K562 (cell line): ENCODE data around the gene PPM1E. TPM values are rescaled to one million over a fixed set of nuclear protein-coding genes. Genes with fewer than 3 reads are reported as not detected.

Experiments
- ATAC-seq: fragments of 200-7000 bp; cut with Tn5 transposase; 3 replicates; pipeline ENCODE4 v1.9.1; 2020; ENCODE audit warnings: moderate library complexity
- BruUV-seq: library from RNA; stranded (reverse); fragments of 400-500 nt; replicated peaks from 2 replicates; lab custom pipeline; 2021; lab: Mats Ljungman, UMichigan
- CTCF ChIA-PET: fragments of 300-600 bp; formaldehyde crosslinking; extraction: SDS; loops from one replicate; lab custom pipeline; 2021; ENCODE audit warnings: low intra/inter-chr PET ratio; lab: Yijun Ruan, JAX
- POLR2A ChIA-PET: fragments of 300-600, 350-650 bp; sonication (Branson Sonifier 250); formaldehyde crosslinking; extraction: SDS; loops from one replicate; lab custom pipeline; 2021; ENCODE audit warnings: antibody characterized with exemption, inconsistent platforms; lab: Yijun Ruan, JAX
- DNase-seq, 4 experiments: peaks; one replicate each; pipeline versions ENCODE4 v3.0.0 to v3.0.0-alpha.2; 2011 to 2018; ENCODE audit warnings: low spot score in 3 of 4, mixed read lengths in 3 of 4; ENCODE audit errors: extremely low read depth in 1 of 4
- FAIRE-seq: peaks from 2 replicates; lab custom pipeline; 2011; peaks lifted over from hg19 to GRCh38; lab: Jason Lieb, UNC
- H2AFZ ChIP-seq: 2 replicates; pipeline ENCODE4 v1.6.0; 2011; ENCODE audit warnings: low read depth, low read length, control low read depth, inconsistent platforms
- H3K27ac ChIP-seq: fragments of 200-600 bp; 3 replicates; pipeline ENCODE4 v1.8.0; 2011; ENCODE audit warnings: low read depth, mild to moderate bottlenecking, control low read depth, inconsistent platforms, low read length, moderate library complexity, mixed read lengths; ENCODE audit errors: extremely low read depth
- H3K27me3 ChIP-seq, 2 experiments: fragments of 300-600 bp in 1 of 2; 2 replicates in 1 of 2; 3 replicates in 1 of 2; pipeline versions ENCODE4 v1.6.0 to v1.8.0; 2011; ENCODE audit warnings: inconsistent platforms in 2 of 2, low read length in 2 of 2, mild to moderate bottlenecking in 1 of 2, mixed read lengths in 1 of 2, moderate library complexity in 1 of 2; ENCODE audit not compliant: control insufficient read depth in 2 of 2, insufficient read depth in 2 of 2
- H3K36me3 ChIP-seq: fragments of 300-600 bp; 3 replicates; pipeline ENCODE4 v1.8.0; 2011; ENCODE audit warnings: mild to moderate bottlenecking, low read length, inconsistent platforms; ENCODE audit not compliant: control insufficient read depth, insufficient read depth
- H3K4me1 ChIP-seq, 2 experiments: fragments of 200-600 bp in 1 of 2; replicated peaks in 1 of 2; 2 replicates in 1 of 2; 3 replicates in 1 of 2; pipeline versions ENCODE4 v1.5.1 to v1.8.0; 2011; ENCODE audit warnings: inconsistent platforms in 2 of 2, low read length in 2 of 2, mild to moderate bottlenecking in 1 of 2, mixed read lengths in 1 of 2, moderate library complexity in 1 of 2; ENCODE audit not compliant: control insufficient read depth in 2 of 2, insufficient read depth in 2 of 2
- H3K4me2 ChIP-seq: 2 replicates; pipeline ENCODE4 v1.6.1; 2011; ENCODE audit warnings: low read length, control low read depth, inconsistent platforms, mixed read lengths; ENCODE audit not compliant: insufficient read depth
- H3K4me3 ChIP-seq: fragments of 200-600 bp; sonication (generic), shearing (Covaris generic); 2 replicates; pipeline ENCODE4 v1.5.1; 2016; ENCODE audit warnings: control low read depth, inconsistent platforms
- H3K79me2 ChIP-seq: fragments of 200-600 bp; 3 replicates; pipeline ENCODE4 v1.8.0; 2011; ENCODE audit warnings: low read length, inconsistent platforms; ENCODE audit not compliant: control insufficient read depth, insufficient read depth
- H3K9ac ChIP-seq, 2 experiments: 2 replicates each; pipeline versions ENCODE4 v1.6.0 to v1.6.1; 2011; ENCODE audit warnings: low read depth in 2 of 2, low read length in 2 of 2, control low read depth in 1 of 2, inconsistent platforms in 1 of 2, mild to moderate bottlenecking in 1 of 2, mixed read lengths in 1 of 2; ENCODE audit not compliant: insufficient read depth in 1 of 2
- H3K9me1 ChIP-seq: one replicate; pipeline ENCODE4 v1.6.0; 2011; ENCODE audit warnings: inconsistent platforms, mild to moderate bottlenecking, low read length, moderate library complexity; ENCODE audit not compliant: control insufficient read depth, insufficient read depth
- H3K9me3 ChIP-seq: replicated peaks from 2 replicates; pipeline ENCODE4 v1.5.1; 2011; ENCODE audit warnings: low read depth, low read length, inconsistent platforms; ENCODE audit not compliant: control insufficient read depth, insufficient read depth
- H4K20me1 ChIP-seq: replicated peaks from 2 replicates; pipeline ENCODE4 v1.6.1; 2011; ENCODE audit warnings: low read length, inconsistent platforms, mixed read lengths; ENCODE audit not compliant: control insufficient read depth, insufficient read depth
- CSDE1 ChIP-seq, 2 experiments: fragments of 450-650 bp; IDR thresholded peaks; 2 replicates each; pipeline ENCODE4 v1.6.1; 2016; ENCODE audit warnings: mild to moderate bottlenecking in 1 of 2
- WGBS: fragments of 100-300 bp; shearing (Covaris generic); methylation state at CpG from one replicate; pipeline ENCODE4 v1.1.6; 2016; ENCODE audit warnings: low coverage, mixed read lengths; ENCODE audit not compliant: insufficient coverage; ENCODE audit errors: missing lambda C conversion rate; 5-methylcytosine and 5-hydroxymethylcytosine counted together
- in situ Hi-C: fragments of 300-500 bp; cut with MboI; formaldehyde crosslinking; loops from 4 replicates; pipeline ENCODE4 v1.15.0; 2018; ENCODE audit warnings: inconsistent platforms, mixed read lengths
- intact Hi-C: fragments of 100-400 bp; cut with micrococcal nuclease; formaldehyde crosslinking; loops from 2 replicates; pipeline ENCODE4 v1.14.2; 2022
- polyA plus RNA-seq, 8 experiments: library from polyadenylated mRNA; depleted of rRNA in 4 of 8; stranded (reverse) in 5 of 8; unstranded in 3 of 8; fragments of >200 nt; fragmentation: Nextera tagmentation in 2 of 8; fragmentation: Illumina TruSeq in 1 of 8; extraction: Ambion mirVana in 2 of 8; extraction: Trizol in 1 of 8; gene quantifications; 2 replicates each; pipeline versions ENCODE4 v1.2.1 to v1.2.3, GENCODE V29; 2011 to 2014; ENCODE audit warnings: inconsistent platforms in 1 of 8, missing spikeins in 1 of 8
- total RNA-seq, 7 experiments: library from RNA; depleted of rRNA in 6 of 7; stranded (reverse); fragments of >200 nt in 6 of 7; fragmentation: Illumina TruSeq in 2 of 7; extraction: Trizol in 2 of 7; gene quantifications; 2 replicates each; pipeline versions ENCODE4 v1.2.1 to v1.2.3, GENCODE V29; 2011 to 2021; ENCODE audit warnings: low replicate concordance in 1 of 7
- TF ChIP-seq, protein P1 (sequence below), 3 experiments: fragments of 200-800 bp in 1 of 3; fragments of 250-450 bp in 1 of 3; fragments of 450-650 bp in 1 of 3; sonication (Bioruptor Pico) in 1 of 3; sonication (Bioruptor generic) in 1 of 3; formaldehyde crosslinking in 1 of 3; IDR thresholded peaks; 2 replicates each; pipeline versions ENCODE4 v1.6.1 to v1.8.0; 2016 to 2022; ENCODE audit warnings: mild to moderate bottlenecking in 2 of 3, missing genetic modification characterization in 2 of 3, missing compliant biosample characterization in 1 of 3, moderate library complexity in 1 of 3

PPM1E gene
- total and polyA plus RNA-seq, 9 of the 15 experiments (the other 6 are each of a cell fraction or from before 2014, with no cell fraction given): 1.0 to 5.7 (median 4.7) TPM

DNA sequence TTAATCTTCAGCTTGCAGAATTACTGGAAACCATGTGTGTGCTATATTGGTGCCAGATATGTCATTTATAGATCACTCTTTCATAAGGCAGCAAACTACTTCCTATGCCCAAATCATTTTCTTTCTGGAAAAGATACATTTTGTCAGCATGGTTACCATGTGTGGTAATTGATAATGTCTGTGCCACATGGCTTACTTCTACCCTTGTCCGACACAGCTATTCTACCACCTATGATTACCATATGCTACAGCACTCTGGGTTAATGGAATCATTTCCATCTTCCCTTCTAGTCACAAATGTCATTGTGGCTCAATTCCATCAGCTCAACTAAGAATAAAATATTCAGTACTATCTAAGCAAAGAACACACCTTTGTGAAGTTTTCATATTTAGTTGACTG lies 8.0 kb upstream of the PPM1E start:
- H3K9ac ChIP-seq: no peak overlapping the region
- CTCF ChIA-PET: no interaction called here
- in situ Hi-C loops: no loop called here

More for the DNA sequence above, 8.0 kb upstream of the PPM1E start:
- Histone ChIP-seq H3K36me3 (no peaks in the 10 kb centered on the region), H3K4me2 (no peak overlapping the region), H3K27me3 (no peaks in the 10 kb centered on the region), H3K27ac (no peak overlapping the region), H4K20me1 (no peaks in the 10 kb centered on the region), H3K9me3 (no peaks in the 10 kb centered on the region), H3K4me3 (no peak overlapping the region), H3K4me1 (no peaks in the 10 kb centered on the region; a peak in 1 of 5 replicates), H3K9me1 (no peaks in the 10 kb centered on the region), H3K79me2 (no peaks in the 10 kb centered on the region), H2AFZ (no peak overlapping the region)
- no peak for TF ChIP-seq CSDE1 (IDR thresholded peaks at IDR 0.05)
- TF ChIP-seq, protein P1, sequence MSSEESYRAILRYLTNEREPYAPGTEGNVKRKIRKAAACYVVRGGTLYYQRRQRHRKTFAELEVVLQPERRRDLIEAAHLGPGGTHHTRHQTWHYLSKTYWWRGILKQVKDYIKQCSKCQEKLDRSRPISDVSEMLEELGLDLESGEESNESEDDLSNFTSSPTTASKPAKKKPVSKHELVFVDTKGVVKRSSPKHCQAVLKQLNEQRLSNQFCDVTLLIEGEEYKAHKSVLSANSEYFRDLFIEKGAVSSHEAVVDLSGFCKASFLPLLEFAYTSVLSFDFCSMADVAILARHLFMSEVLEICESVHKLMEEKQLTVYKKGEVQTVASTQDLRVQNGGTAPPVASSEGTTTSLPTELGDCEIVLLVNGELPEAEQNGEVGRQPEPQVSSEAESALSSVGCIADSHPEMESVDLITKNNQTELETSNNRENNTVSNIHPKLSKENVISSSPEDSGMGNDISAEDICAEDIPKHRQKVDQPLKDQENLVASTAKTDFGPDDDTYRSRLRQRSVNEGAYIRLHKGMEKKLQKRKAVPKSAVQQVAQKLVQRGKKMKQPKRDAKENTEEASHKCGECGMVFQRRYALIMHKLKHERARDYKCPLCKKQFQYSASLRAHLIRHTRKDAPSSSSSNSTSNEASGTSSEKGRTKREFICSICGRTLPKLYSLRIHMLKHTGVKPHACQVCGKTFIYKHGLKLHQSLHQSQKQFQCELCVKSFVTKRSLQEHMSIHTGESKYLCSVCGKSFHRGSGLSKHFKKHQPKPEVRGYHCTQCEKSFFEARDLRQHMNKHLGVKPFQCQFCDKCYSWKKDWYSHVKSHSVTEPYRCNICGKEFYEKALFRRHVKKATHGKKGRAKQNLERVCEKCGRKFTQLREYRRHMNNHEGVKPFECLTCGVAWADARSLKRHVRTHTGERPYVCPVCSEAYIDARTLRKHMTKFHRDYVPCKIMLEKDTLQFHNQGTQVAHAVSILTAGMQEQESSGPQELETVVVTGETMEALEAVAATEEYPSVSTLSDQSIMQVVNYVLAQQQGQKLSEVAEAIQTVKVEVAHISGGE (CRISPR knock-in tag; IDR thresholded peaks at IDR 0.05): peak in 1 of 3 experiments; percentile 71; a peak in 2 of 6 replicates
- POLR2A ChIA-PET: interaction anchor here (0.9 kb wide), 1 partner anchor 68 kb away, joined by 3 read pairs; no protein-coding TSS in a partner anchor
- WGBS: 42% methylated on average over 1 of the region's 1 CpG
- intact Hi-C loops: no loop called here
- no peak for DNase-seq
- BruUV-seq: no TSS peak
- ATAC-seq: no peak
- FAIRE-seq: no peak
